Glomerular endothelial cell (primary cell): ENCODE data around the gene TNS3. TPM values are rescaled to one million over a fixed set of nuclear protein-coding genes. Genes with fewer than 3 reads are reported as not detected.

Experiments used
- DNase-seq: peaks from one replicate; pipeline ENCODE4 v3.0.0-alpha.2; 2011; ENCODE audit warnings: low read depth, low spot score; ENCODE audit errors: extremely low read depth
- total RNA-seq: library from RNA; depleted of rRNA; stranded (reverse); fragments of >200 nt; gene quantifications from 2 replicates; pipeline ENCODE4 v1.2.3, GENCODE V29; 2015

The TNS3 gene
- total RNA-seq, 1 donor from 2014 or later, result 62.3 TPM

DNA sequence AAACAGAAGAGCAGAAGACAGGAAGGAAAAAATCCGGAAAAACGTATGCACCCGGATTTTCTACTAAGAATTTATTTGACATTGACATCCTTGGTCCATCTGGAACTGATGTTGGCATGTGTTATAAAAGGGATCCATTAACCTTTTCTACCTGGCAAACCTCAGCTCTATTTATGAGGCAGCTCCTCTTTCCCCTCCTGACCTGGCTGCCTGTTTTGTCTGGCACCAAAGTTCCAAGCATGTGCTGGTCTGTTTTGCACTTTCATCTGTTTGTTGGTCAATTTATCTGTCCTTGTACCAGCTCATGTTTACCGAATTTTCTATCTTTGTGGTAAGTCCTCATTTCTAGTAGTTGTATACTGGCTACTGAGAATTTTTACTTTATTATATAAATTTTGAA lies 258.0 kb downstream of the TNS3 start:
- DNase-seq, result no peak

- no peak for DNase-seq
These were observed 259.2 kb downstream of the TNS3 start for GRCh38 chr7:47322731-47323130.

GRCh38 chr7:47320296-47320695 lies 261.6 kb downstream of the TNS3 start:
- DNase-seq, result no peak

DNA sequence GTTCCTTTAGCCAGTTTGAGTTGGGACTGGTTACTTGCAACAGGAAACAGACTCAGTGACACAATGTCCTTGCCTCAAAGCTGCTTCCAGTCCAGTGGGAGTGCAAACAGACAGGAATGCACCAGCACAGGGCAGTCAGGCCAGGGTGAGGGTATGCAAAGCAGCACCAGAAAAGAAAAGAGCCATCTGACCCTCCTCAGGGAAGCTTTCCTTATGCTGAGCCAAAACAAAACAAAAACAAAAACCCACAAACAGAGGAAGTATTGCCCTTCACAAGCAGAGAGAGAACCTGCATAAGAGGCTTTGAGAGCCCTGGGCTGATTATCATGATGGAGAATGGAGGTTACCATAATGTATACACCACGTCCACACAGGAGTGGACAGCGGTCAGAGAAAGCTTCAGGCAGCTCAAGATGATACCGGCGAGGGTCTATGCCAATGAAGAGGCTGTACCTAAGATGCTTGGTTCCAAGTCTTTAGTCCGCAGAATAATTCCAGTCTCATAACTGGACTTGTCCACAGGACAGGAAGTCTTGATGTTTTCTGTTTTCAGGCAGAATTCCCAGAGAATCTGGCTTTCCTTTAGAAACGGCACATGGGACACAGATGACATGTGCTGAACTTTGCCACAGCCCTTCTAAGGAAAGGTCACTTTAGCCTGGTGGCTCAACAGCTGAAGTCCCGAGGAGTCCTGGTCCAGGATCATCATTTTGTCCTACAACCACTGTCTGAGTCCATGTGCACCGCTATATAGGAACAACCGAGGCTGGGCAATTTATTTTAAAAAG lies 263.3 kb downstream of the TNS3 start:
- DNase-seq, result no peak

DNA sequence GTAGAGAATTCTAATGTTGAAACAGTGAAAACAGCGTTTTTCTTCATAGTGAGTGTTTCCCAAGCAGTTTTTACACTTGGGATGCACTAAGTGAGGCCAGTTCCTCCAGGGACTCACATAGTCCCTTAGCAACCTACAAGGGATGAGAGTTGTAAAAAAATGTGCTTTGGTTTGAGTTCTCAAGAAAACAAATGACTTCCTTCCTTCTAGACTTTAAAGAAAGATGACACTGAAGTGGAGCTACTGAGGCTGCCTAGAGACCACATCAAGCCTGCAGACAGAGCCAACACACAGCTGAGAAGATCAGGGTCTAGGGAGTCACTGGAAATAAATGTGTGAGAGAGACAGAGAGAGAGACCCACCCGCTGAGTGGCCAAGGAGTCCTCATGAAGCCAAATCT lies 264.4 kb downstream of the TNS3 start:
- DNase-seq, result no peak

- no peak for DNase-seq
These were observed 266.9 kb downstream of the TNS3 start for GRCh38 chr7:47314728-47315607.

GRCh38 chr7:47314248-47314647 lies 267.7 kb downstream of the TNS3 start:
- no peak for DNase-seq

GRCh38 chr7:47313564-47313963 lies 268.3 kb downstream of the TNS3 start:
- DNase-seq, result no peak

DNA sequence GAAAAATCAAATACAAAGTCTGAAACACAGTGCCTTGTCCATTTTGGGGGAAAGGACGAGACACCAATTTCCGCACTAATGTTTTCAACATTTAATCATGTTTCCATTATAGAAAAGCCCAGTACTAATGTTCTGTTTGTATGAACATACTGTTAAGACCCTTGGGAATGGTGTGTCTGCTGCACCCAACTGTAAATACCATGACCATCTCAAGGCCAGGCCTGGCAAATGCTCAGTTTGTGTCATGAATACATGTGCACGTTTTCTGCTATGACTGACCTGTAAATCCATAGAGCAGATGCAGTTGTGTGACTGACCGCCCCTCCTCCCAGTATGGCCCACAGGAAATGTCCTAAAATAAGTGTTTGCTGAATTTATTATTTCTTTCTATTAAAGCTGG lies 270.0 kb downstream of the TNS3 start:
- DNase-seq, result no peak

DNA sequence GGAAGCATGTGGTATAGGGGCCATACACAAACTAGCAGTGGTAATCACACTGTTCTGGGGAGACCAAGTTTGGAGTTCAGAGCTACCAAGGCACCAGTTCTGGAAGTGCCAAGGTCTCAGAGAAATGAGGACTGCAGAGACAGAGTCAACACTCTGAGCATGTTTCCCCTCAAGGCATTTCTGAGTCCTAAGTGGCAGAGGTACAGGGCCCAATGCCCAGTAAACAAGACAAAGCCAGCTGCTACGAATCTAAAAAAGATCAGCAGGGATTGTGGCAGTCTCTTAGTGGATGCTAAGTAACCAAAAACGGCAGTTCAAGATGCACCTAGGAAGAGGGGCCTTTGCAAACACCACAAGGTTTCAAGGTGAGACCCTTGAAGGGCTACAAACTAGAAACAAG lies 271.9 kb downstream of the TNS3 start:
- no peak for DNase-seq

DNA sequence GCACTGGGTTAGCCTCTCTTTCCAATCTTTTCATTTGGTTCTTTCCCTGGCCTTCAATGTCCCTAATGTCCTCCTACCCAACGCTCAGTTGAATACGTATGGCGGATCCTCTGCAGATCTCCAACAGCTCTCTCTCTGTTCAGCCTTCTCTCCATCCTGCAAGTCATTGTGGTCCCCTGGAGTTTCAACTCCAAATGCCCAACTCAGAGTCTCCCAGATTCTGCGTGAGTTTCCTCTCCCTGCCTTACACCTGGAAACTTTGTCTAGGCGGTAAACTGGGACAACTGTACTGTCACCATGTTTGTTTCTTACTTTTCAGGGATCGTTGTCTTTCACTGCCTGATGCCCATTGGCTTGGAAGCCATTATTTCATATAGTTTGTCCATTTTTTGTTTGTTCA lies 273.1 kb downstream of the TNS3 start:
- DNase-seq, result no peak

DNA sequence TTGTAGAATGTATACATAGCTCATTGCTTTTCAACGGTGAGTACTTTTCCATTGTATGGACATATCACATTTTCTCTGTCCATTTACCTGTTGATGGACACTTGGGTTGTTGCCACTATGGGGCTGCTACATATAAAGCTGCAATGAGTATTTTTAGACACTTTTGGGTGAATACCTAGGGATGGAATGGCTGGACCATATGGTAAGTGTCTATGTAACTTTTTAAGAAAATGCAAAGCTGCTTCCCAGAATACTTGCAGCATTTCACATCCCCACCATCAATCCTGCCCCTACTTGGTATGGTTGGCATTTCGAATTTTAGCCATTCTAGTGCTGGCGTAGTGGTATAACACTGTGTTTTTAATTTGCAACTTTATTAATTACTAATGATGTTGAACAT lies 274.6 kb downstream of the TNS3 start:
- DNase-seq, result no peak

DNA sequence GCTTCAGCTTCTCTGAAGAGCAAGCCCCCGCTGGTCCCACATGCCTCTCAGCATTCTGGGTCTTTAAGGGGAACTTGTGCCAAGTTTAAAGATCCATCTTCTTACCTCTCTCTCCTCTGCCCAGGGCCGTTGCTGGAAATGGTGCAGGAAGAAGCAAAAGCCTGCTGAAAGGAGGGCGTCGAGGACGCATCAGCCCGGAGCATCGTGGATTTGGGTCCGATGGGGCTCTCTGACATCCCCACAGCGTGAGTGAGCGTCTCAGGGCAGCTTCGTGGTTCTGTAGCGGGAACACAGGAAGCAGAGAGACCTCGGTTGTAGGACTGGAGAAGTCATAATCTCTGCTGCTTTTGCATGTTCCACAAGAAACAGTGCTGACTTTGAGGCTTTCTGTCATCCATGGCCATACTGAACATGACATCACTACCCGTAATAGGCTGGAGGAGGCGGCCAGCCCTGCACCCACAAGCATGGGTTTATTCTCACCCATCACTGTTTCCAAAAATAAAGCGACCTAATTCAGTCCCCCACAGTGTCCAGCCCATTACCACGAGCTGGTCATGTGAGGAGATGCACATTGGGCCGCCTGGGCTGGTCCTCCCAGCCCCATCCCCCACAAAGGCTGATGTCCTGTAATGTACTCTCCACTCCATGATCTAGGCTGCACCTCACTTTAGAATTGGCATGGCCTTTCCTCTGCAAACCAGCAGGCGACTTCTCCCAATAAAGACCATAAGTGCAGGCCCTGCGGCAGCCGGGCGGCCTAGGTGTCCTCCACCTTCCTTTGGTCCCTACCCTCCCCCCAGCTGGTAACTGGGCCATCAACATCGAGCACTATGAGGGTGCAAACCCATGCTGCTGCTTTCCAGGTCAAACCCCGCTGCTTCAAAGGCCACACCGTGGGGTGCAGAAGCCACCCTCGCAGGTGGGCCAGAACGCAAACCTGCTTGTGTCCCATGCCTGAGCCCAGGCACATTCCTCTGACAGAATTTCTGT lies 276.9 kb downstream of the TNS3 start:
- DNase-seq, result no peak

- DNase-seq, result no peak
These were observed 278.0 kb downstream of the TNS3 start for GRCh38 chr7:47303695-47304453.

DNA sequence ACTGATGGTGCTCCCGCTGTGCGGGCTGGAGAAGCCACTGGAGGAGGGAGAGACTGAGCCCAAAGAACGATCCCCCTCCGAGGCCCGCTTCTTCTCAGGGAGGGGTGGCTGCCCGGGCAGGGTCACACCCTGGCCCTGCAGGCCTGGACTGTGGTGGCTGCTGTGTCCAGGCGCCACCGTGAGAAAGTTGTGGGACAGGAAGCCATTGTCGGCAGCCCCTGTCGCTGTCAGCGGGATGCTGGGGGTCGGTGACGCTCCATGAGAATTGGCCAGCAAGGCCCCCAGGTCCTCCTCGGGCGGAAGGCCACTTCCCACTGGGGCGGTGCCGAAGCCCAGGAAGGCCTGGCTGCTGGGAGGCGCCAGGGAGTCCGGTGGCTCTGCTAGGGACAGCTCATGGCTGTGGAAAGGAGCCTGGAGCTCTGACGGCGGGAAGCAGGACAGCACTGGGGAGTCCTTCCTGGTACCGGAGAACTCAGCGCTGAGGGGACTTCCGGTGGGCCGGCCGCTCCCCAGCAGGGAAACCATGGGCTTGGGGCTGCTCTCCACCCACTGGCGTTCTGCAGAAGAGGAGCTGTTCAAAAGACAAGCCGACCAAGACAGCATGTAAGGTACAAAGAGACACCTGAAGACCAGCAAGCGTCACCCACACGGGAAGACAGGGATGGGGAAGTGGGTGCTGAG lies 278.8 kb downstream of the TNS3 start:
- DNase-seq, result no peak

GRCh38 chr7:47302560-47302959 lies 279.4 kb downstream of the TNS3 start:
- DNase-seq, result no peak

DNA sequence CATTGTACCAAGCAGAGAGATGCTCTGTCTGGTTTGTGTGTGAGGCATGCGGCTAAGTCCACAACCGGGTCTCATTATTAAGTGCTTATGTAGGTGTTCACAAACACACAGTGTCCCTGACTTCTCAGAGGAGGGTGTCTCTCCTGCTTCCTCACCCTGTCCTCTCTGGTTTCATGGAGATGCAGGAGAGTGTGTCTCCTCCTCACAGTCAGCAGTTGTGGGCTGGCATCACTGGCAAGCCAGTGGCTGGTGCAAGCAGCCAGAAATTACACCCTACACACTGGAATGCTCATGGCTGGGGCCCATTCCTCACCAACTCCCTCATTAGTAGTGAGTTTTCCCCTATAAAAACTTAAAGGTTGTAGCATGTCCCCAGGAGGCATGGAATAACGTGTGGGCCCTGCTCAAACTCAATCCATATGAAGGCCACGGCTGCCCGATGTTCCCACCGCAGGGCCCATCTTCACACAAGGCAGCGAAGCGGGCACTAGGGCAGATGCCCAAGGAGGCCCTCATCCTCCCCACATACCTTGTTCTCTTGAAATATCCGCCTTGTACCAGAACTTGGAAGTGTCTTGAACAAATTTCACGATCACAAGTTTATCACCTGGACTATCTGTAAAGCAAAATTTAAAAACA lies 280.1 kb downstream of the TNS3 start:
- no peak for DNase-seq

GRCh38 chr7:47301105-47301477 lies 280.8 kb downstream of the TNS3 start:
- no peak for DNase-seq

- no peak for DNase-seq
These were observed 281.3 kb downstream of the TNS3 start for GRCh38 chr7:47300472-47301104.
